ENCODE data around the gene PEX7.

Gene PEX7

GRCh38 chr6:136822376-136823127, at the start of gene PEX7:
TSS of gene PEX7 (plus strand) at chr6:136822592. CDS start at chr6:136822666, 74 bp downstream.
- Histone ChIP-seq H3K36me3 (ENCODE audit: control insufficient read depth in 2 of 2, insufficient read depth in 2 of 2, low read length in 2 of 2) (peaks cover 0 to 5% of the 10 kb centered on the region in 2 donors), H3K4me3 (ENCODE audit: low read length in 2 of 2) (peak within 1 kb of the TSS; percentile 88 to 97), H3K27ac (ENCODE audit: low read length) (peak within 1 kb of the TSS; percentile 79), H3K27me3 (ENCODE audit: control insufficient read depth in 1 of 2, insufficient read depth in 2 of 2, low read length in 2 of 2) (no peaks in the 10 kb centered on the region), H3K4me1 (ENCODE audit: control insufficient read depth, insufficient read depth, low read length) (peaks cover 7% of the 10 kb centered on the region), H3K9me3 (ENCODE audit: control insufficient read depth in 2 of 2, low read length in 2 of 2) (no peaks in the 10 kb centered on the region), H3K9ac (ENCODE audit: low read length in 2 of 2) (peak within 1 kb of the TSS; percentile 84 to 90)

- Histone ChIP-seq H3K27me3 (ENCODE audit: control insufficient read depth in 1 of 2, insufficient read depth in 2 of 2, low read length in 2 of 2) (no peaks in the 10 kb centered on the region), H3K4me3 (ENCODE audit: low read length in 2 of 2) (no peak overlapping the region), H3K4me1 (ENCODE audit: control insufficient read depth, insufficient read depth, low read length) (no peaks in the 10 kb centered on the region), H3K9ac (ENCODE audit: low read length in 2 of 2) (no peak overlapping the region), H3K36me3 (ENCODE audit: control insufficient read depth in 2 of 2, insufficient read depth in 2 of 2, low read length in 2 of 2) (no peaks in the 10 kb centered on the region), H3K27ac (ENCODE audit: low read length) (no peak overlapping the region), H3K9me3 (ENCODE audit: control insufficient read depth in 2 of 2, low read length in 2 of 2) (peaks cover 0 to 3% of the 10 kb centered on the region in 2 donors)
These were observed 49.5 kb upstream of the PEX7 start for GRCh38 chr6:136772685-136773472.

- Histone ChIP-seq H3K9ac (ENCODE audit: low read length in 2 of 2) (no peak overlapping the region), H3K36me3 (ENCODE audit: control insufficient read depth in 2 of 2, insufficient read depth in 2 of 2, low read length in 2 of 2) (no peaks in the 10 kb centered on the region), H3K4me1 (ENCODE audit: control insufficient read depth, insufficient read depth, low read length) (no peaks in the 10 kb centered on the region), H3K27ac (ENCODE audit: low read length) (no peak overlapping the region), H3K27me3 (ENCODE audit: control insufficient read depth in 1 of 2, insufficient read depth in 2 of 2, low read length in 2 of 2) (no peaks in the 10 kb centered on the region), H3K4me3 (ENCODE audit: low read length in 2 of 2) (no peak overlapping the region), H3K9me3 (ENCODE audit: control insufficient read depth in 2 of 2, low read length in 2 of 2) (peaks cover 0 to 3% of the 10 kb centered on the region in 2 donors)
These were observed 49.0 kb upstream of the PEX7 start for GRCh38 chr6:136773473-136773796.

GRCh38 chr6:136774228-136775041, 48.0 kb upstream of the PEX7 start:
- Histone ChIP-seq H3K4me1 (ENCODE audit: control insufficient read depth, insufficient read depth, low read length) (no peaks in the 10 kb centered on the region), H3K4me3 (ENCODE audit: low read length in 2 of 2) (no peak overlapping the region), H3K27me3 (ENCODE audit: control insufficient read depth in 1 of 2, insufficient read depth in 2 of 2, low read length in 2 of 2) (no peaks in the 10 kb centered on the region), H3K27ac (ENCODE audit: low read length) (no peak overlapping the region), H3K9ac (ENCODE audit: low read length in 2 of 2) (no peak overlapping the region), H3K36me3 (ENCODE audit: control insufficient read depth in 2 of 2, insufficient read depth in 2 of 2, low read length in 2 of 2) (no peaks in the 10 kb centered on the region), H3K9me3 (ENCODE audit: control insufficient read depth in 2 of 2, low read length in 2 of 2) (no peaks in the 10 kb centered on the region)

GRCh38 chr6:136775081-136775480, 47.3 kb upstream of the PEX7 start:
- no peak overlapping the region for H3K4me3 ChIP-seq (ENCODE audit: low read length in 2 of 2)
- H3K27ac ChIP-seq (ENCODE audit: low read length), result no peak overlapping the region
- no peak overlapping the region for H3K9ac ChIP-seq (ENCODE audit: low read length in 2 of 2)
- H3K4me1 ChIP-seq (ENCODE audit: control insufficient read depth, insufficient read depth, low read length), result no peaks in the 10 kb centered on the region
- H3K36me3 ChIP-seq (ENCODE audit: control insufficient read depth in 2 of 2, insufficient read depth in 2 of 2, low read length in 2 of 2), result no peaks in the 10 kb centered on the region
- H3K27me3 ChIP-seq (ENCODE audit: control insufficient read depth in 1 of 2, insufficient read depth in 2 of 2, low read length in 2 of 2), result no peaks in the 10 kb centered on the region
- no peaks in the 10 kb centered on the region for H3K9me3 ChIP-seq (ENCODE audit: control insufficient read depth in 2 of 2, low read length in 2 of 2)

- H3K27me3 ChIP-seq (ENCODE audit: control insufficient read depth in 1 of 2, insufficient read depth in 2 of 2, low read length in 2 of 2), result no peaks in the 10 kb centered on the region
- H3K27ac ChIP-seq (ENCODE audit: low read length), result no peak overlapping the region
These were observed 46.8 kb upstream of the PEX7 start for GRCh38 chr6:136775548-136775947.

GRCh38 chr6:136777651-136778050, 44.7 kb upstream of the PEX7 start:
- Histone ChIP-seq H3K27me3 (ENCODE audit: control insufficient read depth in 1 of 2, insufficient read depth in 2 of 2, low read length in 2 of 2) (no peaks in the 10 kb centered on the region), H3K9ac (ENCODE audit: low read length in 2 of 2) (no peak overlapping the region), H3K27ac (ENCODE audit: low read length) (no peak overlapping the region), H3K4me1 (ENCODE audit: control insufficient read depth, insufficient read depth, low read length) (no peaks in the 10 kb centered on the region), H3K4me3 (ENCODE audit: low read length in 2 of 2) (no peak overlapping the region), H3K36me3 (ENCODE audit: control insufficient read depth in 2 of 2, insufficient read depth in 2 of 2, low read length in 2 of 2) (no peaks in the 10 kb centered on the region), H3K9me3 (ENCODE audit: control insufficient read depth in 2 of 2, low read length in 2 of 2) (no peaks in the 10 kb centered on the region)

More at GRCh38 chr6:136775548-136775947, 46.8 kb upstream of the PEX7 start:
- H3K4me3 ChIP-seq (ENCODE audit: low read length in 2 of 2), result no peak overlapping the region
- H3K36me3 ChIP-seq (ENCODE audit: control insufficient read depth in 2 of 2, insufficient read depth in 2 of 2, low read length in 2 of 2), result no peaks in the 10 kb centered on the region
- H3K9me3 ChIP-seq (ENCODE audit: control insufficient read depth in 2 of 2, low read length in 2 of 2), result no peaks in the 10 kb centered on the region
- H3K4me1 ChIP-seq (ENCODE audit: control insufficient read depth, insufficient read depth, low read length), result no peaks in the 10 kb centered on the region
- H3K9ac ChIP-seq (ENCODE audit: low read length in 2 of 2), result no peak overlapping the region

- no peaks in the 10 kb centered on the region for H3K9me3 ChIP-seq (ENCODE audit: control insufficient read depth in 2 of 2, low read length in 2 of 2)
- no peaks in the 10 kb centered on the region for H3K36me3 ChIP-seq (ENCODE audit: control insufficient read depth in 2 of 2, insufficient read depth in 2 of 2, low read length in 2 of 2)
- no peak overlapping the region for H3K4me3 ChIP-seq (ENCODE audit: low read length in 2 of 2)
- H3K9ac ChIP-seq (ENCODE audit: low read length in 2 of 2), result no peak overlapping the region
- no peaks in the 10 kb centered on the region for H3K27me3 ChIP-seq (ENCODE audit: control insufficient read depth in 1 of 2, insufficient read depth in 2 of 2, low read length in 2 of 2)
- H3K4me1 ChIP-seq (ENCODE audit: control insufficient read depth, insufficient read depth, low read length), result no peaks in the 10 kb centered on the region
- H3K27ac ChIP-seq (ENCODE audit: low read length), result no peak overlapping the region
These were observed 42.7 kb upstream of the PEX7 start for GRCh38 chr6:136779682-136780081.

- H3K27ac ChIP-seq (ENCODE audit: low read length), result no peak overlapping the region
These were observed 41.4 kb upstream of the PEX7 start for GRCh38 chr6:136780972-136781371.

GRCh38 chr6:136782021-136782770, 40.2 kb upstream of the PEX7 start:
- no peak overlapping the region for H3K4me3 ChIP-seq (ENCODE audit: low read length in 2 of 2)
- H3K27me3 ChIP-seq (ENCODE audit: control insufficient read depth in 1 of 2, insufficient read depth in 2 of 2, low read length in 2 of 2), result no peaks in the 10 kb centered on the region
- H3K9ac ChIP-seq (ENCODE audit: low read length in 2 of 2), result no peak overlapping the region
- no peak overlapping the region for H3K27ac ChIP-seq (ENCODE audit: low read length)
- no peaks in the 10 kb centered on the region for H3K36me3 ChIP-seq (ENCODE audit: control insufficient read depth in 2 of 2, insufficient read depth in 2 of 2, low read length in 2 of 2)
- no peaks in the 10 kb centered on the region for H3K4me1 ChIP-seq (ENCODE audit: control insufficient read depth, insufficient read depth, low read length)
- H3K9me3 ChIP-seq (ENCODE audit: control insufficient read depth in 2 of 2, low read length in 2 of 2), result no peaks in the 10 kb centered on the region

More at GRCh38 chr6:136780972-136781371, 41.4 kb upstream of the PEX7 start:
- Histone ChIP-seq H3K4me3 (ENCODE audit: low read length in 2 of 2) (no peak overlapping the region), H3K4me1 (ENCODE audit: control insufficient read depth, insufficient read depth, low read length) (no peaks in the 10 kb centered on the region), H3K27me3 (ENCODE audit: control insufficient read depth in 1 of 2, insufficient read depth in 2 of 2, low read length in 2 of 2) (no peaks in the 10 kb centered on the region), H3K36me3 (ENCODE audit: control insufficient read depth in 2 of 2, insufficient read depth in 2 of 2, low read length in 2 of 2) (no peaks in the 10 kb centered on the region), H3K9me3 (ENCODE audit: control insufficient read depth in 2 of 2, low read length in 2 of 2) (no peaks in the 10 kb centered on the region), H3K9ac (ENCODE audit: low read length in 2 of 2) (no peak overlapping the region)

All from stomach smooth muscle (tissue), 2 donors.